Stimulated activated CD4-positive, alpha-beta T cell treated with anti-CD3 and anti-CD28 coated beads, TNF-alpha, amount 100 ng/mL, for 4 hours (primary cell): ENCODE measurements around the gene PCDHB16.
"Not testable (repeated sequence)": the region's sequence is repeated elsewhere in the genome, so short reads cannot be mapped to it uniquely, and the experiment has no call there.

Experiments used
- DNase-seq, 3 experiments: peaks; one replicate each; pipeline ENCODE4 v3.0.0-alpha.2; 2020; ENCODE audit warnings: low read depth in 3 of 3

Gene PCDHB16

GRCh38 chr5:141182248-141182647 is at the start of gene PCDHB16:
PCDHB16 (plus strand) TSS chr5:141182387; CDS start chr5:141182560, 173 bp downstream.
- no peak for DNase-seq

GRCh38 chr5:141135030-141135717 is 47.0 kb upstream of the PCDHB16 start, which contains the start of gene PCDHB5:
PCDHB5 (plus strand) TSS chr5:141135206; CDS start chr5:141135435, 229 bp downstream.
- no peak for DNase-seq

DNA sequence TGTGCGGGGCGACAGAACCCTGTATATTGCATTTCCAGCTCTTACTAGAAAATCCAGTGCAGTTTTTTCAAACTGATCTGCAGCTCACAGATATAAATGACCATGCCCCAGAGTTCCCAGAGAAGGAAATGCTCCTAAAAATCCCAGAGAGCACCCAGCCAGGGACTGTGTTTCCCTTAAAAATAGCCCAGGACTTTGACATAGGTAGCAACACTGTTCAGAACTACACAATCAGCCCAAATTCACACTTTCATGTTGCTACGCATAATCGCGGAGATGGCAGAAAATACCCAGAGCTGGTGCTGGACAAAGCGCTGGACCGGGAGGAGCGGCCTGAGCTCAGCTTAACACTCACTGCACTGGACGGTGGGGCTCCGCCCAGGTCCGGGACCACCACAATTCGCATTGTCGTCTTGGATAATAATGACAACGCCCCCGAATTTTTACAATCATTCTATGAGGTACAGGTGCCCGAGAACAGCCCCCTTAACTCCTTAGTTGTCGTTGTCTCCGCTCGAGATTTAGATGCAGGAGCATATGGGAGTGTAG is 46.4 kb upstream of the PCDHB16 start:
- no peak for DNase-seq

DNA sequence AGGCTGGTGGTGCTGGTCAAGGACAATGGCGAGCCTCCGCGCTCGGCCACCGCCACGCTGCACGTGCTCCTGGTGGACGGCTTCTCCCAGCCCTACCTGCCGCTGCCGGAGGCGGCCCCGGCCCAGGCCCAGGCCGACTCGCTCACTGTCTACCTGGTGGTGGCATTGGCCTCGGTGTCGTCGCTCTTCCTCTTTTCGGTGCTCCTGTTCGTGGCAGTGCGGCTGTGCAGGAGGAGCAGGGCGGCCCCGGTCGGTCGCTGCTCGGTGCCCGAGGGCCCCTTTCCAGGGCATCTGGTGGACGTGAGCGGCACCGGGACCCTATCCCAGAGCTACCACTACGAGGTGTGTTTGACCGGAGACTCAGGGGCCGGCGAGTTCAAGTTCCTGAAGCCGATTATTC is 44.8 kb upstream of the PCDHB16 start:
- DNase-seq = not testable (repeated sequence)

- no peak for DNase-seq
These were observed 32.4 kb upstream of the PCDHB16 start, which contains the start of gene PCDHB6 for GRCh38 chr5:141149812-141150211. PCDHB6 (plus strand) TSS chr5:141150057; CDS start chr5:141150258, 201 bp downstream.

- no peak for DNase-seq
These were observed 31.8 kb upstream of the PCDHB16 start for GRCh38 chr5:141150224-141150992.

- DNase-seq = no peak
These were observed 31.2 kb upstream of the PCDHB16 start for GRCh38 chr5:141150993-141151325.

DNA sequence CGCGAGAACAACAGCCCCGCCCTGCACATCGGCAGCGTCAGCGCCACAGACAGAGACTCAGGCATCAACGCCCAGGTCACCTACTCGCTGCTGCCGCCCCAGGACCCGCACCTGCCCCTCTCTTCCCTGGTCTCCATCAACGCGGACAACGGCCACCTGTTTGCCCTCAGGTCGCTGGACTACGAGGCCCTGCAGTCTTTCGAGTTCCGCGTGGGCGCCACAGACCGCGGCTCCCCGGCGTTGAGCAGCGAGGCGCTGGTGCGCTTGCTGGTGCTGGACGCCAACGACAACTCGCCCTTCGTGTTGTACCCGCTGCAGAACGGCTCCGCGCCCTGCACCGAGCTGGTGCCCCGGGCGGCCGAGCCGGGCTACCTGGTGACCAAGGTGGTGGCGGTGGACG is 30.6 kb upstream of the PCDHB16 start:
- not testable (repeated sequence) for DNase-seq

DNA sequence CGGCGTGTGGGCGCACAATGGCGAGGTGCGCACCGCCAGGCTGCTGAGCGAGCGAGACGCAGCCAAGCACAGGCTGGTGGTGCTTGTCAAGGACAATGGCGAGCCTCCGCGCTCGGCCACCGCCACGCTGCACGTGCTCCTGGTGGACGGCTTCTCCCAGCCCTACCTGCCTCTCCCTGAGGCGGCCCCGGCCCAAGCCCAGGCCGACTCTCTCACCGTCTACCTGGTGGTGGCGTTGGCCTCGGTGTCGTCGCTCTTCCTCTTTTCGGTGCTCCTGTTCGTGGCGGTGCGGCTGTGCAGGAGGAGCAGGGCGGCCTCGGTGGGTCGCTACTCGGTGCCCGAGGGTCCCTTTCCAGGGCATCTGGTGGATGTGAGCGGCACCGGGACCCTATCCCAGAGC is 30.1 kb upstream of the PCDHB16 start:
- not testable (repeated sequence) for DNase-seq

- no peak for DNase-seq
These were observed 26.4 kb upstream of the PCDHB16 start for GRCh38 chr5:141155540-141156374.

DNA sequence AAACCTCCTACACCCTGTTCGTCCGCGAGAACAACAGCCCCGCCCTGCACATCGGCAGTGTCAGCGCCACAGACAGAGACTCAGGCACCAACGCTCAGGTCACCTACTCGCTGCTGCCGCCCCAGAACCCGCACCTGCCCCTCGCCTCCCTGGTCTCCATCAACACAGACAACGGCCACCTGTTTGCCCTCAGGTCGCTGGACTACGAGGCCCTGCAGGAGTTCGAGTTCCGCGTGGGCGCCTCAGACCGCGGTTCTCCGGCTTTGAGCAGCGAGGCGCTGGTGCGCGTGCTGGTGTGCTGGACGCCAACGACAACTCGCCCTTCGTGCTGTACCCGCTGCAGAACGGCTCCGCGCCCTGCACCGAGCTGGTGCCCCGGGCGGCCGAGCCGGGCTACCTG is 24.8 kb upstream of the PCDHB16 start:
- DNase-seq = not testable (repeated sequence)

DNA sequence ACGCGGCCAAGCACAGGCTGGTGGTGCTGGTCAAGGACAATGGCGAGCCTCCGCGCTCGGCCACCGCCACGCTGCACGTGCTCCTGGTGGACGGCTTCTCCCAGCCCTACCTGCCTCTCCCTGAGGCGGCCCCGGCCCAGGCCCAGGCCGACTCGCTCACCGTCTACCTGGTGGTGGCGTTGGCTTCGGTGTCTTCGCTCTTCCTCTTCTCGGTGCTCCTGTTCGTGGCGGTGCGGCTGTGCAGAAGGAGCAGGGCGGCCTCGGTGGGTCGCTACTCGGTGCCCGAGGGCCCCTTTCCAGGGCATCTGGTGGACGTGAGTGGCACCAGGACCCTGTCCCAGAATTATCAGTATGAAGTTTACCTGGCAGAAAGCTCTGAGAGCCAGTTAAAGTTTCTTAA is 24.3 kb upstream of the PCDHB16 start:
- DNase-seq = not testable (repeated sequence)

DNA sequence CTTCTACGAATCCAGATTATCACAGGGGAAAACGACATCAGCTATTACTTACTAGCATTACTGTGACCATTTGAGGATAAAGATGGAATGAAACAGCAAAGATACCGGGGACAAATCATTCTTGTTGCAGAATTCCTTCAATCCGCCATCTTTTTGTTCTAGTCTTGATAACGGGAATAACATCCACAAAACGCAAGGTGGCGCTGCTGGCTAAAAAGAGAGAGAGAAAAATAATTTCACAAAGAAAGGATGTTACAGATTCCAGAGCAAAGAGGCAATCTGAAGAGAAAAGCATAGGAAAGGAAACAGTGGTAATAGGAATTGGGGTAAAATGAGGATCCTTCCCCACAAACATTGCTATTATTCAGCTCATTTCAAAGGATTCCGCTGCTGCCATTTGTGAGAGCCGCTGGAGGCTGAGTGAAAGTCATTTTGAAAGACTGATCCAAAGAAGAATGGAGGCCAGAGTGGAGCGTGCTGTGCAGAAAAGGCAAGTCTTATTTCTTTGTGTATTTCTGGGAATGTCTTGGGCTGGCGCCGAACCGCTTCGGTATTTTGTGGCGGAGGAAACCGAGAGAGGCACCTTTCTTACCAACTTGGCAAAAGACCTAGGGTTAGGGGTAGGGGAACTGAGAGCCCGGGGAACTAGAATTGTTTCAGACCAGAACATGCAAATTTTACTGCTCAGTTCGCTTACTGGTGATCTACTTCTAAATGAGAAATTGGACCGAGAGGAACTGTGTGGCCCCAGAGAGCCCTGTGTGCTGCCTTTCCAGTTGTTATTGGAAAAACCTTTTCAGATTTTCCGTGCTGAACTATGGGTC is 9.6 kb upstream of the PCDHB16 start, which contains the start of gene PCDHB7:
TSS of gene PCDHB7 (plus strand) at position 264 of the 824 bp plus-strand sequence. CDS start at position 456, 192 bp downstream.
- no peak for DNase-seq

- not testable (repeated sequence) for DNase-seq
These were observed 7.7 kb upstream of the PCDHB16 start for GRCh38 chr5:141174291-141175104.

GRCh38 chr5:141175933-141176332 is 6.3 kb upstream of the PCDHB16 start:
- DNase-seq = no peak

DNA sequence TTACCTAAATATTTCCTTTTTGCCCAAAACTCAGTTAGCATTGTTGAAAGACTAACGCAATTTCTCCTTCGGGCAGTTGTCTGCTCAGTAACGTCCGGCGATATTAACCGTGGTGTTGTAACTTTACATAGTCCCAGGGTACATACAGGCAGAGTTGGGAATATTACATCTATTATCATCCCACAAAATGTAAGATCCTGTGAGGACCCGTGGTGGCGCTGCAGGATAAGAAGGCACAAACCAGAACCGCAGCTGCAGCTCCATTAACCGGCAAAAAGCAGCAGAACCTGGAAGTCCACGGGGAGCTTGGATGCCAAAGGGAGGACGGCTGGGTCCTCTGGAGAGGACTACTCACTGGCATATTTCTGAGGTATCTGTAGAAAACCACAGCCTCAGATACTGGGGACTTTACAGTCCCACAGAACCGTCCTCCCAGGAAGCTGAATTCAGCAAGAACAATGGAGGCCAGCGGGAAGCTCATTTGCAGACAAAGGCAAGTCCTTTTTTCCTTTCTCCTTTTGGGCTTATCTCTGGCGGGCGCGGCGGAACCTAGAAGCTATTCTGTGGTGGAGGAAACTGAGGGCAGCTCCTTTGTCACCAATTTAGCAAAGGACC is 4.5 kb upstream of the PCDHB16 start, which contains the start of gene PCDHB8:
TSS of gene PCDHB8 (plus strand) at position 214 of the 615 bp plus-strand sequence. CDS start at position 459, 245 bp downstream.
- DNase-seq = not testable (repeated sequence)

DNA sequence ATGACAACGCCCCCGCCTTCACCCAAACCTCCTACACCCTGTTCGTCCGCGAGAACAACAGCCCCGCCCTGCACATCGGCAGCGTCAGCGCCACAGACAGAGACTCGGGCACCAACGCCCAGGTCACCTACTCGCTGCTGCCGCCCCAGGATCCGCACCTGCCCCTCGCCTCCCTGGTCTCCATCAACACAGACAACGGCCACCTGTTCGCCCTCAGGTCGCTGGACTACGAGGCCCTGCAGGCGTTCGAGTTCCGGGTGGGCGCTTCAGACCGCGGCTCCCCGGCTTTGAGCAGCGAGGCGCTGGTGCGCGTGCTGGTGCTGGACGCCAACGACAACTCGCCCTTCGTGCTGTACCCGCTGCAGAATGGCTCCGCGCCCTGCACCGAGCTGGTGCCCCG is 2.8 kb upstream of the PCDHB16 start:
- not testable (repeated sequence) for DNase-seq

DNA sequence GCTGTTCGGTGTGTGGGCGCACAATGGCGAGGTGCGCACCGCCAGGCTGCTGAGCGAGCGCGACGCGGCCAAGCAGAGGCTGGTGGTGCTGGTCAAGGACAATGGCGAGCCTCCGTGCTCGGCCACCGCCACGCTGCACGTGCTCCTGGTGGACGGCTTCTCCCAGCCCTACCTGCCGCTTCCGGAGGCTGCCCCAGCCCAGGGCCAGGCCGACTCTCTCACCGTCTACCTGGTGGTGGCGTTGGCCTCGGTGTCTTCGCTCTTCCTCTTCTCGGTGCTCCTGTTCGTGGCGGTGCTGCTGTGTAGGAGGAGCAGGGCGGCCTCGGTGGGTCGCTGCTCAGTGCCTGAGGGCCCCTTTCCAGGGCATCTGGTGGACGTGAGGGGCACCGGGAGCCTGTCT is 2.3 kb upstream of the PCDHB16 start:
- DNase-seq = not testable (repeated sequence)

- DNase-seq = no peak
These were observed 1.9 kb upstream of the PCDHB16 start for GRCh38 chr5:141180313-141180712.
